H1 (cell line): ENCODE measurements around the gene ASTN2.

Experiments
- CHD1 ChIP-seq: IDR thresholded peaks from 2 replicates; pipeline ENCODE4 v1.6.1; 2012; ENCODE audit warnings: low read depth, low read length, improper control_type of control experiment
- CTCF ChIP-seq, 3 experiments: IDR thresholded peaks; 1 replicate in 2 of 3; 2 replicates in 1 of 3; pipeline versions ENCODE4 v1.5.1 to v1.6.1; 2011; ENCODE audit warnings: low read length in 3 of 3, mild to moderate bottlenecking in 3 of 3, inconsistent platforms in 2 of 3, low read depth in 1 of 3, moderate library complexity in 1 of 3; ENCODE audit not compliant: insufficient read depth in 1 of 3; ENCODE audit errors: control extremely low read depth in 1 of 3
- EZH2 ChIP-seq: fragments of 200-600 bp; sonication (generic); IDR thresholded peaks from 2 replicates; pipeline ENCODE4 v1.7.1; 2012; ENCODE audit warnings: low read depth, mild to moderate bottlenecking, moderate library complexity, low read length, inconsistent platforms; ENCODE audit not compliant: severe bottlenecking
- JUND ChIP-seq: IDR thresholded peaks from 2 replicates; pipeline ENCODE4 v1.6.1; 2011; ENCODE audit warnings: mild to moderate bottlenecking, improper control_type of control experiment, low read length
- RAD21 ChIP-seq, 2 experiments: IDR thresholded peaks in 1 of 2; conservative IDR thresholded peaks in 1 of 2; 2 replicates each; pipeline ENCODE4 v1.6.1; 2011; ENCODE audit warnings: low read depth in 2 of 2, low read length in 2 of 2, improper control_type of control experiment in 1 of 2, inconsistent platforms in 1 of 2, mild to moderate bottlenecking in 1 of 2, moderate library complexity in 1 of 2
- RBBP5 ChIP-seq: IDR thresholded peaks from 2 replicates; pipeline ENCODE4 v1.7.1; 2012; ENCODE audit warnings: low read depth, mild to moderate bottlenecking, inconsistent platforms, low read length, moderate library complexity, borderline replicate concordance
- SP2 ChIP-seq: IDR thresholded peaks from 2 replicates; pipeline ENCODE4 v1.6.1; 2012; ENCODE audit warnings: mild to moderate bottlenecking, low read length, inconsistent platforms
- TAF7 ChIP-seq: optimal IDR thresholded peaks from 2 replicates; pipeline ENCODE3; 2011; ENCODE audit warnings: low read depth, mild to moderate bottlenecking, inconsistent platforms, low read length, moderate library complexity, borderline replicate concordance
- TBP ChIP-seq: IDR thresholded peaks from 2 replicates; pipeline ENCODE4 v1.6.1; 2011; ENCODE audit warnings: low read depth, low read length, improper control_type of control experiment
- YY1 ChIP-seq: IDR thresholded peaks from 2 replicates; pipeline ENCODE4 v1.6.1; 2011; ENCODE audit warnings: low read depth, mild to moderate bottlenecking, low read length

- TF ChIP-seq CTCF (IDR thresholded peaks at IDR 0.05; ENCODE audit: control extremely low read depth in 1 of 3, insufficient read depth in 1 of 3, low read depth in 1 of 3, low read length in 3 of 3) (no peak), TBP (no peak), RBBP5 (no peak), JUND (no peak), EZH2 (no peak), SP2 (no peak), YY1 (no peak), CHD1 (no peak), TAF7 (no peak), RAD21 (IDR thresholded peaks at IDR 0.05 in 1 of 2, conservative IDR thresholded peaks at IDR 0.05 in 1 of 2; ENCODE audit: low read depth in 2 of 2, low read length in 2 of 2) (no peak)
Observed at GRCh38 chr9:116479056-116479544, 935.8 kb downstream of the ASTN2 start.
